Fibroblast of villous mesenchyme (primary cell): ENCODE data around the gene SLC19A1. TPM values are rescaled to one million over a fixed set of nuclear protein-coding genes. Genes with fewer than 3 reads are reported as not detected.
"Not testable (repeated sequence)": the region's sequence is repeated elsewhere in the genome, so short reads cannot be mapped to it uniquely, and the experiment has no call there.

ENCODE experiments used
- DNase-seq: peaks from one replicate; pipeline ENCODE4 v3.0.0-alpha.2; 2010; ENCODE audit warnings: low read depth
- H3K4me3 ChIP-seq: 2 replicates; pipeline ENCODE4 v1.5.1; 2011; ENCODE audit warnings: low read depth, mild to moderate bottlenecking, low read length
- CTCF ChIP-seq: IDR thresholded peaks from 2 replicates; pipeline ENCODE4 v1.5.1; 2012; ENCODE audit warnings: low read depth, mild to moderate bottlenecking, low read length; ENCODE audit not compliant: insufficient read depth
- total RNA-seq: library from RNA; depleted of rRNA; stranded (reverse); fragments of >200 nt; gene quantifications from 2 replicates; pipeline ENCODE4 v1.2.3, GENCODE V29; 2012

The SLC19A1 gene
- total RNA-seq, 1 donor, result 6.5 TPM

GRCh38 chr21:45504516-45505415, 37.5 kb downstream of the SLC19A1 start:
- no peak for TF ChIP-seq CTCF
- H3K4me3 ChIP-seq, result no peak overlapping the region
- DNase-seq, result no peak

- no peak overlapping the region for H3K4me3 ChIP-seq
- no peak for DNase-seq
- TF ChIP-seq CTCF, result no peak
Measured at GRCh38 chr21:45504021-45504515, 38.2 kb downstream of the SLC19A1 start.

GRCh38 chr21:45503226-45503625, 39.0 kb downstream of the SLC19A1 start:
- not testable (repeated sequence) for H3K4me3 ChIP-seq, DNase-seq

- TF ChIP-seq CTCF, result no peak
- no peak overlapping the region for H3K4me3 ChIP-seq
- DNase-seq, result no peak
Measured at GRCh38 chr21:45502600-45502999, 39.6 kb downstream of the SLC19A1 start.

GRCh38 chr21:45502006-45502345, 40.3 kb downstream of the SLC19A1 start:
- no peak for TF ChIP-seq CTCF
- no peak overlapping the region for H3K4me3 ChIP-seq
- no peak for DNase-seq

- not testable (repeated sequence) for DNase-seq
Measured at GRCh38 chr21:45501081-45502005, 40.9 kb downstream of the SLC19A1 start.

GRCh38 chr21:45499970-45500577, 42.2 kb downstream of the SLC19A1 start:
- DNase-seq, result no peak
- TF ChIP-seq CTCF, result no peak
- no peak overlapping the region for H3K4me3 ChIP-seq

More at GRCh38 chr21:45501081-45502005, 40.9 kb downstream of the SLC19A1 start:
- H3K4me3 ChIP-seq, result not testable (repeated sequence)
